Endothelial cell of umbilical vein (primary cell): Measurements from ENCODE around the gene LRP5. TPM values are rescaled to one million over a fixed set of nuclear protein-coding genes. Genes with fewer than 3 reads are reported as not detected.

ENCODE experiments used
- BruUV-seq: library from RNA; stranded (reverse); fragments of 400-500 nt; replicated peaks from 2 replicates; lab custom pipeline; 2021; lab: Mats Ljungman, UMichigan
- CTCF ChIA-PET: fragments of 300-600, 350-600 bp; sonication (Branson Sonifier 250); formaldehyde crosslinking; loops from one replicate; lab custom pipeline; 2021; ENCODE audit warnings: antibody characterized with exemption, inconsistent platforms; lab: Charles Lee
- POLR2A ChIA-PET: fragments of 300-600, 350-600 bp; sonication (Branson Sonifier 250); formaldehyde crosslinking; loops from one replicate; lab custom pipeline; 2021; ENCODE audit warnings: antibody characterized with exemption, inconsistent platforms; lab: Charles Lee
- DNase-seq: peaks from one replicate; pipeline ENCODE4 v3.0.0-alpha.2; 2011; ENCODE audit warnings: low read depth, low spot score
- FAIRE-seq: peaks from 2 replicates; lab custom pipeline; 2011; peaks lifted over from hg19 to GRCh38; lab: Jason Lieb, UNC
- H2AFZ ChIP-seq: 2 replicates; pipeline ENCODE4 v1.6.0; 2012; ENCODE audit warnings: low read depth, low read length, control low read depth, inconsistent platforms
- H3K27ac ChIP-seq: 2 replicates; pipeline ENCODE4 v1.5.1; 2011; ENCODE audit warnings: low read depth, mild to moderate bottlenecking, control low read depth, low read length, moderate library complexity; ENCODE audit not compliant: insufficient read depth
- H3K27me3 ChIP-seq, 2 experiments: 2 replicates each; pipeline versions ENCODE4 v1.6.0 to v1.6.1; 2011; ENCODE audit warnings: low read length in 2 of 2, mixed read lengths in 1 of 2; ENCODE audit not compliant: control insufficient read depth in 2 of 2, insufficient read depth in 2 of 2
- H3K36me3 ChIP-seq, 2 experiments: 2 replicates in 1 of 2; 3 replicates in 1 of 2; pipeline ENCODE4 v1.5.1; 2011; ENCODE audit warnings: low read length in 2 of 2, mild to moderate bottlenecking in 1 of 2, moderate library complexity in 1 of 2; ENCODE audit not compliant: control insufficient read depth in 2 of 2, insufficient read depth in 2 of 2; ENCODE audit errors: extremely low read depth in 1 of 2
- H3K4me1 ChIP-seq: 3 replicates; pipeline ENCODE4 v1.5.1; 2011; ENCODE audit warnings: mild to moderate bottlenecking, low read length; ENCODE audit not compliant: control insufficient read depth, insufficient read depth; ENCODE audit errors: extremely low read depth
- H3K4me2 ChIP-seq: 2 replicates; pipeline ENCODE4 v1.6.1; 2011; ENCODE audit warnings: low read length, control low read depth, mixed read lengths; ENCODE audit not compliant: insufficient read depth
- H3K4me3 ChIP-seq, 3 experiments: fragments of 200-600 bp in 1 of 3; sonication (generic), shearing (Covaris generic) in 1 of 3; replicated peaks in 1 of 3; 2 replicates each; pipeline ENCODE4 v1.5.1; 2011 to 2016; ENCODE audit warnings: control low read depth in 3 of 3, low read length in 3 of 3, mild to moderate bottlenecking in 2 of 3, inconsistent platforms in 1 of 3, low read depth in 1 of 3, moderate library complexity in 1 of 3; ENCODE audit not compliant: insufficient read depth in 1 of 3
- H3K79me2 ChIP-seq: 2 replicates; pipeline ENCODE4 v1.6.0; 2012; ENCODE audit warnings: low read length, inconsistent platforms; ENCODE audit not compliant: control insufficient read depth, insufficient read depth
- H3K9ac ChIP-seq: replicated peaks from 2 replicates; pipeline ENCODE3; 2011; ENCODE audit warnings: low read length, control low read depth; ENCODE audit not compliant: insufficient read depth; ENCODE audit errors: extremely low read depth
- H3K9me1 ChIP-seq: replicated peaks from 3 replicates; pipeline ENCODE4 v1.6.0; 2011; ENCODE audit warnings: mild to moderate bottlenecking, low read length; ENCODE audit not compliant: control insufficient read depth, insufficient read depth; ENCODE audit errors: extremely low read depth
- H3K9me3 ChIP-seq: replicated peaks from 2 replicates; pipeline ENCODE4 v1.5.1; 2012; ENCODE audit warnings: low read length, inconsistent platforms; ENCODE audit not compliant: control insufficient read depth, insufficient read depth
- H4K20me1 ChIP-seq: replicated peaks from 2 replicates; pipeline ENCODE3; 2011; ENCODE audit warnings: mild to moderate bottlenecking, low read length; ENCODE audit not compliant: control insufficient read depth, insufficient read depth; ENCODE audit errors: extremely low read depth
- EZH2 ChIP-seq: IDR thresholded peaks from 2 replicates; pipeline ENCODE4 v1.6.1; 2012; ENCODE audit warnings: borderline replicate concordance, low read depth, mild to moderate bottlenecking, moderate library complexity, low read length, inconsistent platforms; ENCODE audit not compliant: severe bottlenecking
- GATA2 ChIP-seq: IDR thresholded peaks from 2 replicates; pipeline ENCODE4 v1.7.0; 2011; ENCODE audit warnings: low read depth, mild to moderate bottlenecking, moderate library complexity, mixed read lengths, low read length; ENCODE audit not compliant: insufficient read length, insufficient read depth
- JUN ChIP-seq: IDR thresholded peaks from 2 replicates; pipeline ENCODE4 v1.6.1; 2011; ENCODE audit warnings: borderline replicate concordance, low read depth; ENCODE audit not compliant: insufficient read length, insufficient read depth
- MYC ChIP-seq: IDR thresholded peaks from one replicate; pipeline ENCODE4 v1.6.1; 2011; ENCODE audit warnings: mild to moderate bottlenecking, low read depth, low read length
- POLR2A ChIP-seq: IDR thresholded peaks from 2 replicates; pipeline ENCODE4 v1.6.1; 2012; ENCODE audit warnings: low read depth, mild to moderate bottlenecking, control low read depth, low read length
- POLR2AphosphoS5 ChIP-seq: IDR thresholded peaks from 2 replicates; pipeline ENCODE4 v1.6.1; 2012; ENCODE audit warnings: low read depth, mild to moderate bottlenecking, control low read depth, low read length, moderate library complexity; ENCODE audit not compliant: insufficient read depth
- dilution Hi-C: fragments of 300-500 bp; cut with MboI; formaldehyde crosslinking; loops from one replicate; pipeline ENCODE4 v1.15.0; 2019; ENCODE audit warnings: low sequenced_read_pairs; ENCODE audit not compliant: extremely low pct_ligation_motif_present
- intact Hi-C: fragments of 100-400 bp; cut with micrococcal nuclease; formaldehyde crosslinking; loops from one replicate; pipeline ENCODE4 v1.10.0; 2022
- polyA plus RNA-seq, 4 experiments: library from polyadenylated mRNA; depleted of rRNA in 3 of 4; stranded (reverse) in 3 of 4; unstranded in 1 of 4; fragments of >200 nt; gene quantifications; 2 replicates each; pipeline versions ENCODE4 v1.2.1 to v1.2.3, GENCODE V29; 2011 to 2012; ENCODE audit warnings: missing spikeins in 1 of 4
- total RNA-seq: library from RNA; stranded (reverse); gene quantifications from 2 replicates; pipeline ENCODE4 v1.2.3, GENCODE V29; 2021
- TF ChIP-seq, protein P1 (sequence below), 2 donors: IDR thresholded peaks; 1 replicate in 1 of 2; 2 replicates in 1 of 2; pipeline ENCODE4 v1.5.1; 2011; ENCODE audit warnings: low read length in 2 of 2, mild to moderate bottlenecking in 2 of 2, moderate library complexity in 2 of 2, control low read depth in 1 of 2, inconsistent platforms in 1 of 2, low read depth in 1 of 2; ENCODE audit not compliant: insufficient read depth in 1 of 2; ENCODE audit errors: extremely low read depth in 1 of 2
- TF ChIP-seq, protein P2 (sequence below): IDR thresholded peaks from 2 replicates; pipeline ENCODE4 v1.6.1; 2011; ENCODE audit not compliant: insufficient read depth, insufficient read length

LRP5 gene
- total and polyA plus RNA-seq, 2 donors (not counting 3 experiments of a cell fraction or from before 2014, with no cell fraction given) = 35.1 to 51.8 TPM

DNA sequence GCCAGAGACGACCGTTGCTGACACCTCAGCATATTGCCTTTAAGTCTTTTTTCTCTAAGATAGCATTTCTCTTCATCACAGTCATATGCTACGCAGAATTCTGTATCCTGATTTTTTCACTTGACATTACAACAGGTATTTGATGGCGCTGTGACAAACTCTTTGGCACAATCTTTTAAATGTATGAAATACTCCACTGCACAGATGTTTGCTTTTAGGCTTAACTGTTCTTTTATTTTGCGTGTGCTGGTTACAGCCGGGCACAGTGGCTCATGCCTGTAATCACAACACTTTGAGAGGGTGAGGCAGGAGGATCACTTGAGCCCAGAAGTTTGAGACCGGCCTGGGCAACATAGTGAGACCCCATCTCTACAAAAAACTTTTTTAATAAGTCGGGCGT lies 96.1 kb downstream of the LRP5 start:
- dilution Hi-C loops (no loop called here), intact Hi-C loops (no loop called here)
- TF ChIP-seq JUN (no peak), EZH2 (no peak), MYC (no peak), POLR2AphosphoS5 (no peak), POLR2A (no peak), GATA2 (no peak)
- TF ChIP-seq, protein P1, sequence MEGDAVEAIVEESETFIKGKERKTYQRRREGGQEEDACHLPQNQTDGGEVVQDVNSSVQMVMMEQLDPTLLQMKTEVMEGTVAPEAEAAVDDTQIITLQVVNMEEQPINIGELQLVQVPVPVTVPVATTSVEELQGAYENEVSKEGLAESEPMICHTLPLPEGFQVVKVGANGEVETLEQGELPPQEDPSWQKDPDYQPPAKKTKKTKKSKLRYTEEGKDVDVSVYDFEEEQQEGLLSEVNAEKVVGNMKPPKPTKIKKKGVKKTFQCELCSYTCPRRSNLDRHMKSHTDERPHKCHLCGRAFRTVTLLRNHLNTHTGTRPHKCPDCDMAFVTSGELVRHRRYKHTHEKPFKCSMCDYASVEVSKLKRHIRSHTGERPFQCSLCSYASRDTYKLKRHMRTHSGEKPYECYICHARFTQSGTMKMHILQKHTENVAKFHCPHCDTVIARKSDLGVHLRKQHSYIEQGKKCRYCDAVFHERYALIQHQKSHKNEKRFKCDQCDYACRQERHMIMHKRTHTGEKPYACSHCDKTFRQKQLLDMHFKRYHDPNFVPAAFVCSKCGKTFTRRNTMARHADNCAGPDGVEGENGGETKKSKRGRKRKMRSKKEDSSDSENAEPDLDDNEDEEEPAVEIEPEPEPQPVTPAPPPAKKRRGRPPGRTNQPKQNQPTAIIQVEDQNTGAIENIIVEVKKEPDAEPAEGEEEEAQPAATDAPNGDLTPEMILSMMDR (IDR thresholded peaks at IDR 0.05; ENCODE audit: extremely low read depth in 1 of 2, insufficient read depth in 1 of 2, low read depth in 1 of 2, low read length in 2 of 2) = no peak
- TF ChIP-seq, protein P2, sequence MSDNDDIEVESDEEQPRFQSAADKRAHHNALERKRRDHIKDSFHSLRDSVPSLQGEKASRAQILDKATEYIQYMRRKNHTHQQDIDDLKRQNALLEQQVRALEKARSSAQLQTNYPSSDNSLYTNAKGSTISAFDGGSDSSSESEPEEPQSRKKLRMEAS = no peak
- Histone ChIP-seq H3K9ac (no peak overlapping the region), H3K79me2 (no peaks in the 10 kb centered on the region), H3K27ac (no peak overlapping the region), H3K4me2 (no peak overlapping the region), H3K4me3 (no peak overlapping the region), H3K9me1 (no peaks in the 10 kb centered on the region), H2AFZ (no peak overlapping the region), H3K27me3 (no peaks in the 10 kb centered on the region), H3K36me3 (peaks cover 3 to 46% of the 10 kb centered on the region in 2 experiments), H3K4me1 (no peaks in the 10 kb centered on the region), H3K9me3 (no peaks in the 10 kb centered on the region), H4K20me1 (no peaks in the 10 kb centered on the region)
- FAIRE-seq (no peak), DNase-seq (no peak)
- ChIA-PET POLR2A (no interaction called here), CTCF (no interaction called here)
- no TSS peak for BruUV-seq
